Measurements from ENCODE around the gene NTN1. TPM values are rescaled to one million over a fixed set of nuclear protein-coding genes. Genes with fewer than 3 reads are reported as not detected.

NTN1 gene
- total RNA-seq, 1 experiment from 2014 or later: 4.2 TPM

DNA sequence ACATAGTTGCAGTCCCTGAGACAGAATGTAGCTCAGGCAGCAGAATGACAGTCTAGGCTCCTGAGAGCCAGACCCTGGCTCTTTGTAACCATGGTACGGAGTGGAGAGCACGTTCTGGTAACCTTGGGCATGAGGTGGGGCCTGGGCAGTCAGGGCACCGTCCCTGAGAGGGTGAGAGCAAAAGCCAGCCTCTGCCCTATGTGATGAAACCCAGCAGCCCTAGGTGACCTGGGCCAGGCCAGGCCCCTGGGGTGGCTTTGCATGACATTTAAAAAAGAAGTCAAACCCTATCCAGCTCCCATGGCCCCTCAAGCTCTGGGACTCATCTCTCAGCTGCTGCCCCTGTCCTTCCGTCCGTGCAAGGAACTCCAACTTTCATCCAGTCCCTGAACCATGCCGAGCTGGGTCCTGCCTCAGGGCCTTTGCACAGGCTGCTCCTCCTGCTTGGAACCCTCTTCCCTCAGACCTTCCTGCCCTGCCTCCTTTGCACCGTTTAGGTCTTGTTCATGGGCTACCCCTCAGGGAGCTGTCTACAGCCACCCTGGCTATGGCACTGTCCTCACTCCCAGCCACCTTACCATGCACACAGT, 188.6 kb downstream of the NTN1 start:
- Histone ChIP-seq H2AFZ (ENCODE audit: low read depth, low read length, poor library complexity, severe bottlenecking) (no peak overlapping the region), H3K9me3 (ENCODE audit: control insufficient read depth in 1 of 2, insufficient read depth in 1 of 2, low read depth in 1 of 2, low read length in 2 of 2) (no peaks in the 10 kb centered on the region), H3K9me2 (ENCODE audit: insufficient read depth) (no peaks in the 10 kb centered on the region), H3K4me1 (ENCODE audit: control insufficient read depth in 1 of 2, insufficient read depth in 2 of 2, low read length in 2 of 2) (no peaks in the 10 kb centered on the region), H3K79me2 (ENCODE audit: insufficient read depth, low read length) (no peaks in the 10 kb centered on the region), H3K27ac (ENCODE audit: low read depth, low read length) (no peak overlapping the region), H3K36me3 (ENCODE audit: control insufficient read depth in 1 of 2, insufficient read depth in 2 of 2, low read length in 2 of 2) (no peaks in the 10 kb centered on the region), H3K9ac (ENCODE audit: low read length) (no peak overlapping the region), H3K4me2 (ENCODE audit: low read length) (no peak overlapping the region), H3K27me3 (ENCODE audit: insufficient read depth, low read length) (no peaks in the 10 kb centered on the region), H4K20me1 (ENCODE audit: insufficient read depth) (no peaks in the 10 kb centered on the region), H3K4me3 (replicated peaks in 1 of 2; ENCODE audit: low read depth in 1 of 2, low read length in 2 of 2) (no peak overlapping the region)
- TF ChIP-seq, protein P1, sequence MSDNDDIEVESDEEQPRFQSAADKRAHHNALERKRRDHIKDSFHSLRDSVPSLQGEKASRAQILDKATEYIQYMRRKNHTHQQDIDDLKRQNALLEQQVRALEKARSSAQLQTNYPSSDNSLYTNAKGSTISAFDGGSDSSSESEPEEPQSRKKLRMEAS (IDR thresholded peaks at IDR 0.05): no peak
- TF ChIP-seq CEBPB (IDR thresholded peaks at IDR 0.05; ENCODE audit: low read depth): no peak
- TF ChIP-seq EZH2 (IDR thresholded peaks at IDR 0.05): no peak
- no peak for TF ChIP-seq POLR2AphosphoS5 (IDR thresholded peaks at IDR 0.05; ENCODE audit: low read depth, low read length)
- TF ChIP-seq ZFX (IDR thresholded peaks at IDR 0.05): no peak
- TF ChIP-seq, protein P2, sequence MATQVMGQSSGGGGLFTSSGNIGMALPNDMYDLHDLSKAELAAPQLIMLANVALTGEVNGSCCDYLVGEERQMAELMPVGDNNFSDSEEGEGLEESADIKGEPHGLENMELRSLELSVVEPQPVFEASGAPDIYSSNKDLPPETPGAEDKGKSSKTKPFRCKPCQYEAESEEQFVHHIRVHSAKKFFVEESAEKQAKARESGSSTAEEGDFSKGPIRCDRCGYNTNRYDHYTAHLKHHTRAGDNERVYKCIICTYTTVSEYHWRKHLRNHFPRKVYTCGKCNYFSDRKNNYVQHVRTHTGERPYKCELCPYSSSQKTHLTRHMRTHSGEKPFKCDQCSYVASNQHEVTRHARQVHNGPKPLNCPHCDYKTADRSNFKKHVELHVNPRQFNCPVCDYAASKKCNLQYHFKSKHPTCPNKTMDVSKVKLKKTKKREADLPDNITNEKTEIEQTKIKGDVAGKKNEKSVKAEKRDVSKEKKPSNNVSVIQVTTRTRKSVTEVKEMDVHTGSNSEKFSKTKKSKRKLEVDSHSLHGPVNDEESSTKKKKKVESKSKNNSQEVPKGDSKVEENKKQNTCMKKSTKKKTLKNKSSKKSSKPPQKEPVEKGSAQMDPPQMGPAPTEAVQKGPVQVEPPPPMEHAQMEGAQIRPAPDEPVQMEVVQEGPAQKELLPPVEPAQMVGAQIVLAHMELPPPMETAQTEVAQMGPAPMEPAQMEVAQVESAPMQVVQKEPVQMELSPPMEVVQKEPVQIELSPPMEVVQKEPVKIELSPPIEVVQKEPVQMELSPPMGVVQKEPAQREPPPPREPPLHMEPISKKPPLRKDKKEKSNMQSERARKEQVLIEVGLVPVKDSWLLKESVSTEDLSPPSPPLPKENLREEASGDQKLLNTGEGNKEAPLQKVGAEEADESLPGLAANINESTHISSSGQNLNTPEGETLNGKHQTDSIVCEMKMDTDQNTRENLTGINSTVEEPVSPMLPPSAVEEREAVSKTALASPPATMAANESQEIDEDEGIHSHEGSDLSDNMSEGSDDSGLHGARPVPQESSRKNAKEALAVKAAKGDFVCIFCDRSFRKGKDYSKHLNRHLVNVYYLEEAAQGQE (IDR thresholded peaks at IDR 0.05; ENCODE audit: low read depth): no peak
- TF ChIP-seq ZNF274 (IDR thresholded peaks at IDR 0.05; ENCODE audit: low read depth, low read length): no peak
- no peak for TF ChIP-seq POLR2A (IDR thresholded peaks at IDR 0.05; ENCODE audit: borderline replicate concordance, extremely low read depth, insufficient read depth, insufficient read length)
- TF ChIP-seq, protein P3, sequence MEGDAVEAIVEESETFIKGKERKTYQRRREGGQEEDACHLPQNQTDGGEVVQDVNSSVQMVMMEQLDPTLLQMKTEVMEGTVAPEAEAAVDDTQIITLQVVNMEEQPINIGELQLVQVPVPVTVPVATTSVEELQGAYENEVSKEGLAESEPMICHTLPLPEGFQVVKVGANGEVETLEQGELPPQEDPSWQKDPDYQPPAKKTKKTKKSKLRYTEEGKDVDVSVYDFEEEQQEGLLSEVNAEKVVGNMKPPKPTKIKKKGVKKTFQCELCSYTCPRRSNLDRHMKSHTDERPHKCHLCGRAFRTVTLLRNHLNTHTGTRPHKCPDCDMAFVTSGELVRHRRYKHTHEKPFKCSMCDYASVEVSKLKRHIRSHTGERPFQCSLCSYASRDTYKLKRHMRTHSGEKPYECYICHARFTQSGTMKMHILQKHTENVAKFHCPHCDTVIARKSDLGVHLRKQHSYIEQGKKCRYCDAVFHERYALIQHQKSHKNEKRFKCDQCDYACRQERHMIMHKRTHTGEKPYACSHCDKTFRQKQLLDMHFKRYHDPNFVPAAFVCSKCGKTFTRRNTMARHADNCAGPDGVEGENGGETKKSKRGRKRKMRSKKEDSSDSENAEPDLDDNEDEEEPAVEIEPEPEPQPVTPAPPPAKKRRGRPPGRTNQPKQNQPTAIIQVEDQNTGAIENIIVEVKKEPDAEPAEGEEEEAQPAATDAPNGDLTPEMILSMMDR (IDR thresholded peaks at IDR 0.05 in 2 of 3, conservative IDR thresholded peaks at IDR 0.05 in 1 of 3; ENCODE audit: borderline replicate concordance in 1 of 3, insufficient read depth in 1 of 3, low read depth in 2 of 3, low read length in 2 of 3): no peak
- TF ChIP-seq YY1 (IDR thresholded peaks at IDR 0.05; ENCODE audit: extremely low read depth, insufficient replicate concordance, low read depth, low read length): no peak
- TF ChIP-seq EZH2phosphoT487 (IDR thresholded peaks at IDR 0.05; ENCODE audit: borderline replicate concordance): no peak
- no peak for TF ChIP-seq EGR1 (IDR thresholded peaks at IDR 0.05; ENCODE audit: low read depth)
- TF ChIP-seq SRF (IDR thresholded peaks at IDR 0.05; ENCODE audit: low read depth): no peak
- no peak for TF ChIP-seq JUND (IDR thresholded peaks at IDR 0.05)
- TF ChIP-seq RAD21 (IDR thresholded peaks at IDR 0.05; ENCODE audit: low read depth): no peak
- TF ChIP-seq, protein P4, sequence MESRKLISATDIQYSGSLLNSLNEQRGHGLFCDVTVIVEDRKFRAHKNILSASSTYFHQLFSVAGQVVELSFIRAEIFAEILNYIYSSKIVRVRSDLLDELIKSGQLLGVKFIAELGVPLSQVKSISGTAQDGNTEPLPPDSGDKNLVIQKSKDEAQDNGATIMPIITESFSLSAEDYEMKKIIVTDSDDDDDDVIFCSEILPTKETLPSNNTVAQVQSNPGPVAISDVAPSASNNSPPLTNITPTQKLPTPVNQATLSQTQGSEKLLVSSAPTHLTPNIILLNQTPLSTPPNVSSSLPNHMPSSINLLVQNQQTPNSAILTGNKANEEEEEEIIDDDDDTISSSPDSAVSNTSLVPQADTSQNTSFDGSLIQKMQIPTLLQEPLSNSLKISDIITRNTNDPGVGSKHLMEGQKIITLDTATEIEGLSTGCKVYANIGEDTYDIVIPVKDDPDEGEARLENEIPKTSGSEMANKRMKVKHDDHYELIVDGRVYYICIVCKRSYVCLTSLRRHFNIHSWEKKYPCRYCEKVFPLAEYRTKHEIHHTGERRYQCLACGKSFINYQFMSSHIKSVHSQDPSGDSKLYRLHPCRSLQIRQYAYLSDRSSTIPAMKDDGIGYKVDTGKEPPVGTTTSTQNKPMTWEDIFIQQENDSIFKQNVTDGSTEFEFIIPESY (IDR thresholded peaks at IDR 0.05; ENCODE audit: extremely low read depth, insufficient replicate concordance, low read length): no peak
- no peak for TF ChIP-seq SP1 (IDR thresholded peaks at IDR 0.05; ENCODE audit: low read depth)
- no peak for TF ChIP-seq FOSL1 (IDR thresholded peaks at IDR 0.05; ENCODE audit: low read depth)
- BruUV-seq (replicated peaks): no TSS peak
- ATAC-seq (no peak), DNase-seq (ENCODE audit: low read depth, low spot score) (no peak)
- intact Hi-C loops (cut with micrococcal nuclease): no loop called here
- RAD21 ChIA-PET (ENCODE audit: low non-redundant PET in 1 of 2, low total read pairs in 2 of 2, uncharacterized antibody in 2 of 2, unreplicated experiment in 2 of 2): no interaction called here
- CTCF ChIA-PET: no interaction called here
- POLR2A ChIA-PET: no interaction called here

Data from HCT116 (cell line).